HL-60 (cell line): ENCODE results near the gene CFAP100.

Experiments
- DNase-seq, 2 experiments: peaks; one replicate each; pipeline ENCODE4 v3.0.0-alpha.2; 2010 to 2020; ENCODE audit warnings: low read depth in 1 of 2, low spot score in 1 of 2
- H3K27ac ChIP-seq: fragments of 250-450 bp; sonication (Bioruptor Pico); replicated peaks from 2 replicates; pipeline ENCODE4 v1.5.1; 2020; ENCODE audit warnings: mild to moderate bottlenecking, moderate library complexity
- H3K27me3 ChIP-seq: fragments of 250-450 bp; sonication (Bioruptor Pico); 2 replicates; pipeline ENCODE4 v1.5.1; 2021; ENCODE audit warnings: mild to moderate bottlenecking, moderate library complexity; ENCODE audit not compliant: insufficient read depth, poor library complexity, severe bottlenecking
- H3K4me3 ChIP-seq: replicated peaks from 2 replicates; pipeline ENCODE4 v1.5.1; 2011; ENCODE audit warnings: mild to moderate bottlenecking, control low read depth, low read length; ENCODE audit not compliant: insufficient read depth
- GABPA ChIP-seq: IDR thresholded peaks from 2 replicates; pipeline ENCODE4 v1.6.1; 2012; ENCODE audit warnings: low read depth
- POLR2AphosphoS5 ChIP-seq: IDR thresholded peaks from 2 replicates; pipeline ENCODE4 v1.6.1; 2012; ENCODE audit warnings: low read depth
- SPI1 ChIP-seq: IDR thresholded peaks from 2 replicates; pipeline ENCODE4 v1.6.1; 2012; ENCODE audit warnings: low read depth, mild to moderate bottlenecking, borderline replicate concordance
- TF ChIP-seq, protein P1 (sequence below): IDR thresholded peaks from one replicate; pipeline ENCODE4 v1.5.1; 2011; ENCODE audit warnings: low read length, control low read depth, inconsistent platforms; ENCODE audit not compliant: insufficient read depth
- TF ChIP-seq, protein P2 (sequence below): IDR thresholded peaks from 2 replicates; pipeline ENCODE4 v1.6.1; 2012; ENCODE audit warnings: low read depth; ENCODE audit not compliant: insufficient replicate concordance

The CFAP100 gene

DNA sequence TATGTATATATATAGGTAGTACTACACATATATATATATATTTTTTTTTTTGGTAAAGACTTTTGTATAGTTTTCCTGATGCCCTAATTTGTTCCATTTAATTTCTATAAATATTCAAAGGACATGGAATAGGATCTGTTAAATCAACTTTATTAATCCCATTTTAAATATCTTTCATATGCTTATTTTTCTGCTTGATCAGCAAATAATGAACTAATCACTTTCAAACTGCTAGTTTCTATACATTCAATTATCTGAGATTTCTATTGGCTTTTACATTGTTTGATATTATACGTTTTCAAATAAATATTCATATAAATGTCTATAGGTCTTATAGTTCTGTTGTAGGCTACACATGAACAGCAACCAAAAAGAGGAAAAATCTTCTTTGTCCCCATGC, 59.3 kb downstream of the CFAP100 start:
- Histone ChIP-seq H3K27ac (no peak overlapping the region), H3K4me3 (no peak overlapping the region), H3K27me3 (no peaks in the 10 kb centered on the region)
- TF ChIP-seq SPI1: no peak
- TF ChIP-seq, protein P1, sequence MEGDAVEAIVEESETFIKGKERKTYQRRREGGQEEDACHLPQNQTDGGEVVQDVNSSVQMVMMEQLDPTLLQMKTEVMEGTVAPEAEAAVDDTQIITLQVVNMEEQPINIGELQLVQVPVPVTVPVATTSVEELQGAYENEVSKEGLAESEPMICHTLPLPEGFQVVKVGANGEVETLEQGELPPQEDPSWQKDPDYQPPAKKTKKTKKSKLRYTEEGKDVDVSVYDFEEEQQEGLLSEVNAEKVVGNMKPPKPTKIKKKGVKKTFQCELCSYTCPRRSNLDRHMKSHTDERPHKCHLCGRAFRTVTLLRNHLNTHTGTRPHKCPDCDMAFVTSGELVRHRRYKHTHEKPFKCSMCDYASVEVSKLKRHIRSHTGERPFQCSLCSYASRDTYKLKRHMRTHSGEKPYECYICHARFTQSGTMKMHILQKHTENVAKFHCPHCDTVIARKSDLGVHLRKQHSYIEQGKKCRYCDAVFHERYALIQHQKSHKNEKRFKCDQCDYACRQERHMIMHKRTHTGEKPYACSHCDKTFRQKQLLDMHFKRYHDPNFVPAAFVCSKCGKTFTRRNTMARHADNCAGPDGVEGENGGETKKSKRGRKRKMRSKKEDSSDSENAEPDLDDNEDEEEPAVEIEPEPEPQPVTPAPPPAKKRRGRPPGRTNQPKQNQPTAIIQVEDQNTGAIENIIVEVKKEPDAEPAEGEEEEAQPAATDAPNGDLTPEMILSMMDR: no peak
- TF ChIP-seq, protein P2, sequence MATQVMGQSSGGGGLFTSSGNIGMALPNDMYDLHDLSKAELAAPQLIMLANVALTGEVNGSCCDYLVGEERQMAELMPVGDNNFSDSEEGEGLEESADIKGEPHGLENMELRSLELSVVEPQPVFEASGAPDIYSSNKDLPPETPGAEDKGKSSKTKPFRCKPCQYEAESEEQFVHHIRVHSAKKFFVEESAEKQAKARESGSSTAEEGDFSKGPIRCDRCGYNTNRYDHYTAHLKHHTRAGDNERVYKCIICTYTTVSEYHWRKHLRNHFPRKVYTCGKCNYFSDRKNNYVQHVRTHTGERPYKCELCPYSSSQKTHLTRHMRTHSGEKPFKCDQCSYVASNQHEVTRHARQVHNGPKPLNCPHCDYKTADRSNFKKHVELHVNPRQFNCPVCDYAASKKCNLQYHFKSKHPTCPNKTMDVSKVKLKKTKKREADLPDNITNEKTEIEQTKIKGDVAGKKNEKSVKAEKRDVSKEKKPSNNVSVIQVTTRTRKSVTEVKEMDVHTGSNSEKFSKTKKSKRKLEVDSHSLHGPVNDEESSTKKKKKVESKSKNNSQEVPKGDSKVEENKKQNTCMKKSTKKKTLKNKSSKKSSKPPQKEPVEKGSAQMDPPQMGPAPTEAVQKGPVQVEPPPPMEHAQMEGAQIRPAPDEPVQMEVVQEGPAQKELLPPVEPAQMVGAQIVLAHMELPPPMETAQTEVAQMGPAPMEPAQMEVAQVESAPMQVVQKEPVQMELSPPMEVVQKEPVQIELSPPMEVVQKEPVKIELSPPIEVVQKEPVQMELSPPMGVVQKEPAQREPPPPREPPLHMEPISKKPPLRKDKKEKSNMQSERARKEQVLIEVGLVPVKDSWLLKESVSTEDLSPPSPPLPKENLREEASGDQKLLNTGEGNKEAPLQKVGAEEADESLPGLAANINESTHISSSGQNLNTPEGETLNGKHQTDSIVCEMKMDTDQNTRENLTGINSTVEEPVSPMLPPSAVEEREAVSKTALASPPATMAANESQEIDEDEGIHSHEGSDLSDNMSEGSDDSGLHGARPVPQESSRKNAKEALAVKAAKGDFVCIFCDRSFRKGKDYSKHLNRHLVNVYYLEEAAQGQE: no peak
- DNase-seq: no peak

DNA sequence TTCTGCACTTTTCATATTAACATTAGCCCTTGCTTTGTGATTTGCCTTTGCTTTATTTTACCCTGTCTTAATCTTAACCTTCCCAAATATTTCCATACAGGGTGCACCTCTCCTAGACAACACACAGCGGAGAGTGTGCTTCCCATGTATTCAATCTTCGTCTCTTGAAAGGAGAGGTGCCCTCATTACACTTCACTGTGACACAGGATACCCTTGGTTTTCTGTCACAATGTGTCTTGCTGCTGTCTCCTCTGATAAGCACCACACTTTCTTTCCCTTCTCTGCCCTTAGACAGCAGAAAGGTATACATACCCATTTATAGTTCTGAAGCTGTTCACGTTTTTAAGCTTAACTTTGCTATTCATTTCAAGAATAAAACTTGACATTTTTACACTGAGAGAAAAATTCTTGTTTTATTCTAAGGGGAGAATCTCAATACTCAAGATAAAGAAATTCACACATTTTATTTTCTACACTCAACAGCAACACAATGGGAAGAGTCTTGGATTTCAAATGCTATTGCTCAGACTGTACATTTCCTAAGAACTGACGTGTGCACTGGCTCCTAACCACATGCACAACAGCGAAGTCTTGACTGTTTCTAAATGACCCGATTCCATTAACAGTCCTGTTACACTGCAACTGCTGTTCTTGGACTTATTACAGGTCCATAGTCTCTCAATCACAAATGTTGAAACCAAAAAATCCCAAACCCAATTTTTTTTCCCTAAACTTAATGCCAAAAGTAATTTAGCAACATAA, 59.9 kb downstream of the CFAP100 start:
- no peaks in the 10 kb centered on the region for H3K27me3 ChIP-seq

DNA sequence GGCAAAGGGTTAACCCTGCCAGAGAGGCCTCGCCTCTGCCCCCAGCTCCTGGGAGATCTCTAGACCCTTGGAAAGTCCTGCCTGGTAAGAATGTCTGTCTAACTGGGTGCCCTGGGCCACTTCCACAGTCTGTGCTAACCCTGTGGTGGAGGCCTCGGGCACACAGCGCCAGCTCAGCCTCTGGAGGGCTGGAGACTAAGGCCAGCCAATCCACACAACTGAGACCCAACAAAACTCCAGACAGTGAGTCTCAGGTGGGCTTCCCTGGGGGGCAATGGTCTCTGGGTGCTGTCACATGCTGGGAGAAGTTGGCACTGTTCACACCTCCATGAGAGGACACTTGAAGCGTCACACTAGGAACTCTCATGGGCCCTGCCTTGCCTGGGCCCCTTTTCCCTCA, 61.5 kb downstream of the CFAP100 start:
- peak overlapping the region; percentile 64 for H3K27ac ChIP-seq
- TF ChIP-seq, protein P2: no peak
- TF ChIP-seq POLR2AphosphoS5 (no peak), GABPA (no peak), SPI1 (no peak)
- TF ChIP-seq, protein P1: no peak
- H3K4me3 ChIP-seq: no peak overlapping the region
- H3K27me3 ChIP-seq: no peaks in the 10 kb centered on the region
- no peak for DNase-seq

More for the DNA sequence above, 59.9 kb downstream of the CFAP100 start:
- DNase-seq: no peak
- Histone ChIP-seq H3K27ac (peak overlapping the region; percentile 6; the same call in 1 of the 2 replicates), H3K4me3 (no peak overlapping the region)
- TF ChIP-seq SPI1: no peak
- TF ChIP-seq GABPA: no peak
- TF ChIP-seq, protein P1: no peak
- TF ChIP-seq, protein P2: no peak
- no peak for TF ChIP-seq POLR2AphosphoS5
